CD4-positive, alpha-beta memory T cell (primary cell): ENCODE data around the gene ARSB. TPM values are rescaled to one million over a fixed set of nuclear protein-coding genes. Genes with fewer than 3 reads are reported as not detected.
"Not testable (repeated sequence)": the region's sequence is repeated elsewhere in the genome, so short reads cannot be mapped to it uniquely, and the experiment has no call there.

Source experiments
- CTCF ChIA-PET: fragments of 350-600 bp; sonication (Branson Sonifier 250); formaldehyde crosslinking; loops from one replicate; lab custom pipeline; 2021; ENCODE audit warnings: inconsistent platforms; ENCODE audit not compliant: partially characterized antibody; lab: Charles Lee
- POLR2A ChIA-PET: fragments of 350-600 bp; sonication (Branson Sonifier 250); formaldehyde crosslinking; loops from one replicate; lab custom pipeline; 2021; ENCODE audit not compliant: partially characterized antibody; lab: Charles Lee
- DNase-seq, 5 donors: peaks; one replicate each; pipeline versions ENCODE4 v3.0.0 to v3.0.0-alpha.2; 2020 to 2022; ENCODE audit warnings: mixed read lengths in 1 of 5
- H3K27ac ChIP-seq: one replicate; pipeline ENCODE4 v1.7.0; 2013; ENCODE audit warnings: low read depth, low read length
- H3K27me3 ChIP-seq: 2 replicates; pipeline ENCODE4 v1.7.0; 2013; ENCODE audit warnings: mild to moderate bottlenecking, low read length, moderate library complexity; ENCODE audit not compliant: insufficient read depth
- H3K36me3 ChIP-seq: 2 replicates; pipeline ENCODE4 v1.7.0; 2013; ENCODE audit warnings: mild to moderate bottlenecking, low read length, moderate library complexity; ENCODE audit not compliant: insufficient read depth
- H3K4me1 ChIP-seq: 2 replicates; pipeline ENCODE4 v1.7.0; 2013; ENCODE audit warnings: mild to moderate bottlenecking, low read length, moderate library complexity; ENCODE audit not compliant: insufficient read depth
- H3K4me3 ChIP-seq, 2 donors: one replicate each; pipeline ENCODE4 v1.7.0; 2013; ENCODE audit warnings: low read length in 2 of 2, mild to moderate bottlenecking in 1 of 2
- H3K9me3 ChIP-seq, 2 donors: one replicate each; pipeline ENCODE4 v1.7.0; 2013; ENCODE audit warnings: low read length in 2 of 2, control low read depth in 1 of 2; ENCODE audit not compliant: control insufficient read depth in 1 of 2
- H3K27ac Mint-ChIP-seq, 7 donors: one replicate each; pipeline ENCODE4 v1.8.0; 2020 to 2021; ENCODE audit warnings: mixed read lengths in 7 of 7, mild to moderate bottlenecking in 6 of 7, inconsistent platforms in 3 of 7, moderate library complexity in 3 of 7
- H3K27me3 Mint-ChIP-seq, 2 donors: one replicate each; pipeline ENCODE4 v1.8.0; 2020 to 2021; ENCODE audit warnings: mixed read lengths in 2 of 2
- H3K36me3 Mint-ChIP-seq, 2 donors: one replicate each; pipeline ENCODE4 v1.8.0; 2020 to 2021; ENCODE audit warnings: mixed read lengths in 2 of 2, inconsistent platforms in 1 of 2, mild to moderate bottlenecking in 1 of 2
- H3K4me1 Mint-ChIP-seq, 4 donors: one replicate each; pipeline ENCODE4 v1.8.0; 2020 to 2021; ENCODE audit warnings: mixed read lengths in 4 of 4, mild to moderate bottlenecking in 1 of 4
- H3K4me3 Mint-ChIP-seq, 8 donors: one replicate each; pipeline ENCODE4 v1.8.0; 2020 to 2021; ENCODE audit warnings: mixed read lengths in 8 of 8, mild to moderate bottlenecking in 7 of 8, moderate library complexity in 6 of 8, inconsistent platforms in 3 of 8
- H3K9me3 Mint-ChIP-seq, 8 donors: one replicate each; pipeline ENCODE4 v1.8.0; 2020 to 2021; ENCODE audit warnings: mixed read lengths in 8 of 8, mild to moderate bottlenecking in 5 of 8, inconsistent platforms in 3 of 8, moderate library complexity in 1 of 8
- intact Hi-C: fragments of 100-400 bp; cut with micrococcal nuclease; formaldehyde crosslinking; loops from one replicate; pipeline ENCODE4 v1.15.1; 2023
- polyA plus RNA-seq, 2 donors: library from polyadenylated mRNA; unstranded; fragments of 300-500 nt; fragmentation: Illumina TruSeq; gene quantifications; one replicate each; pipeline ENCODE4 v1.2.3, GENCODE V29; 2021
- total RNA-seq, 2 experiments: library from RNA; stranded (reverse); gene quantifications; one replicate each; pipeline ENCODE4 v1.2.3, GENCODE V29; 2021

The ARSB gene
- total and polyA plus RNA-seq, 4 experiments from 2014 or later, result 4.2 to 5.8 (median 4.9) TPM

DNA sequence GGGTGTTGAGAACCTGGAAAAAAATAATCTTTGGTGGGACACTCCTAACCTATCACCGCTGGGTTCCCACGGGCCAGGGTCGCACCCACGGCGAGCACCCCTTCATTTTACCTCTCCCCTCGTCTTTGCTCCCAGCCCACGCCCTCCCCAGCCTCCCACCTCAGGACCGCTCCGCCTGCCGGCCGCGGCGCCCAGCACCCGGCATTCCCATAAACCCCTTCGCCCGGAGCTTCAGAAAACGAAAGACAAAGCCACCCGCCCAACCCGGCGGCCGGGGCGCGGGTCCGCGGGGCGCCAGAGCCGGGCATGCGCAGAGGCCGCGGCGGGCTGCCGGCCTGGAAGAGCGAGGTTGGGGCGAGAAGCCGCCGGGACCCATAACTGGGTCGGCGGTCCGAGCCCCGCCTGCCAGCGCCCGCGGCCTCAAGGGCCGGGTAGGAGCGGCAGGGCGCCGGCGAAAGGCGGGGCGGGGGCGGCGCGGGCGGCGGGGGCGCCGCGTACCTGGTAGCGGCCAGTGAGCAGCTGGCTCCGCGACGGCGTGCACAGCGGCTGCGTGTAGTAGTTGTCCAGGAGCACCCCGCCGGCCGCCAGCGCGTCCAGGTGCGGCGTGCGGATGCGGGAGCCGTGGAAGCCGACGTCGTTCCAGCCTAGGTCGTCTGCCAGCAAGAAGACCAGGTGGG lies 533 bp downstream of the ARSB start:
- CTCF ChIA-PET, result interaction anchor here (0.5 to 4.1 kb wide), 7 partner anchors 11 to 530 kb away, joined by 3 to 25 read pairs (median 7); partner anchors contain the start of gene HOMER1
- H3K9me3 ChIP-seq, result no peaks in the 10 kb centered on the region
- H3K4me3 Mint-ChIP-seq, result peak overlapping the region; percentile 90 to 94 (median 92)
- H3K27ac Mint-ChIP-seq, result peak overlapping the region; percentile 87 to 95 (median 93)
- peak overlapping the region; percentile 34 to 70 for H3K4me3 ChIP-seq
- H3K9me3 Mint-ChIP-seq, result no peaks in the 10 kb centered on the region
- H3K27me3 Mint-ChIP-seq, result no peaks in the 10 kb centered on the region
- peaks cover 17% of the 10 kb centered on the region for H3K4me1 ChIP-seq
- peak overlapping the region; percentile 60 for H3K27ac ChIP-seq
- intact Hi-C loops, result loop anchor here (2.0 to 10.0 kb wide), 5 partner anchors 36 to 1892 kb away; partner anchors contain the start of genes AP3B1, HOMER1 and JMY
- no peaks in the 10 kb centered on the region for H3K27me3 ChIP-seq
- peak; percentile 76 to 85 (median 80) for DNase-seq
- no peaks in the 10 kb centered on the region for H3K36me3 ChIP-seq
- peaks cover 18 to 31% (median 23%) of the 10 kb centered on the region in 4 donors for H3K4me1 Mint-ChIP-seq
- H3K36me3 Mint-ChIP-seq, result peaks cover 0 to 10% of the 10 kb centered on the region in 2 donors
- POLR2A ChIA-PET, result interaction anchor here (1.0 to 2.9 kb wide), 14 partner anchors 9 to 1423 kb away, joined by 3 to 16 read pairs (median 5); partner anchors contain the start of genes AP3B1, JMY, MTX3 and SCAMP1

DNA sequence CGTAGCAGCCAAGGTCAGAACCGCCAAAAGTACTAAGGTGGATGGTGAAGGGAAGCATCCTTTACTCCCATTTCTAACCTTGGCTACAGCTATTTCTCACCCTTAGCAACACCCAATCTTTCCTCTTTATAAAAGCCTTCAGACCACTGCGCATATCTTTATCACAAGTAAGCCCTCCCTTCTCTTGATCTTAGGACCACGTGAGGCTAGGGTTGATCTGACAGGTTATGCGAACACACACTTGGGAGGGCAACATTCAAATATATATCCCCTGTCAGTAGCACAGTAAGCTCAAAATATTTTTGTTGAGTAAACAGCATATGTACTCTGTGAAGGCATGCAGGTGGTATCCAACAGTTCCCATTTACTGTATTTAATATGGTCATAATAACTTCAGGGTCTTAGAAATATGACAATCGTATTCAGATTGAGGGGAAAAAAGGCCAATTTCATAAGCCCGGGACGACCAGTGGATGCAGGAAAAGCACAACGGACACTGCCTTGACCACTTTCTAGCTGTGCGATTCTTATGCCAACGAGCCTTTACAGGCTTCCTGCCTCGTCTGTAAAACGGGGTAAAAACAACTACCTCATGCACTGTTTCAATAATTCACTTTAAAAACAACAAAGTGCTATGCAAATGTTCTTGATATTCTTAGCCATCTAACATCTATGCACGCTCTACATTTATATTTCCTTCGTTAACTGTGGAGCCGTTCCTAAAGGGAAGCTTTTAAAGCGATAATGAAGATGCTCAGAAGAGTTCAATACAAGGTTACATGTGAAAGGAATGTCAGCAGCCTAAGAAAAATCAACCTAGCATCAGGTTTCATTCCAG lies 1.3 kb downstream of the ARSB start:
- Histone ChIP-seq H3K9me3 (no peaks in the 10 kb centered on the region), H3K36me3 (no peaks in the 10 kb centered on the region), H3K4me3 (peak overlapping the region; percentile 34 to 70), H3K27me3 (no peaks in the 10 kb centered on the region), H3K27ac (peak overlapping the region; percentile 60), H3K4me1 (peaks cover 17% of the 10 kb centered on the region)
- CTCF ChIA-PET, result interaction anchor here (2.3 to 4.1 kb wide), 4 partner anchors 10 to 149 kb away, joined by 7 to 25 read pairs (median 12); no protein-coding TSS in a partner anchor
- Mint-ChIP-seq H3K27me3 (no peaks in the 10 kb centered on the region), H3K4me3 (peak overlapping the region; percentile 90 to 94 (median 92)), H3K27ac (peak overlapping the region; percentile 87 to 95 (median 93)), H3K36me3 (peaks cover 0 to 10% of the 10 kb centered on the region in 2 donors), H3K9me3 (no peaks in the 10 kb centered on the region), H3K4me1 (peaks cover 20 to 31% (median 25%) of the 10 kb centered on the region in 4 donors)
- DNase-seq, result no peak
- POLR2A ChIA-PET, result interaction anchor here (1.0 to 2.9 kb wide), 11 partner anchors 9 to 1424 kb away, joined by 3 to 16 read pairs (median 5); partner anchors contain the start of genes AP3B1, JMY, MTX3 and SCAMP1
- intact Hi-C loops, result loop anchor here (2.0 to 10.0 kb wide), 3 partner anchors 37 to 689 kb away; partner anchors contain the start of genes AP3B1 and JMY

- intact Hi-C loops, result loop anchor here (10.0 kb wide), 1 partner anchor 688 kb away; the partner anchor contains the start of gene AP3B1
- not testable (repeated sequence) for H3K27me3 ChIP-seq, H3K9me3 ChIP-seq, H3K4me3 ChIP-seq, H3K27me3 Mint-ChIP-seq, H3K9me3 Mint-ChIP-seq, H3K36me3 Mint-ChIP-seq, H3K27ac ChIP-seq, DNase-seq, H3K36me3 ChIP-seq
- peaks cover 20 to 31% (median 25%) of the 10 kb centered on the region in 4 donors for H3K4me1 Mint-ChIP-seq
- ChIA-PET CTCF (interaction anchor here (2.3 to 4.1 kb wide), 4 partner anchors 9 to 149 kb away, joined by 7 to 25 read pairs (median 12); no protein-coding TSS in a partner anchor), POLR2A (interaction anchor here (1.4 to 2.9 kb wide), 3 partner anchors 17 to 688 kb away, joined by 3 to 16 read pairs (median 6); partner anchors contain the start of genes AP3B1 and JMY)
- H3K4me1 ChIP-seq, result peaks cover 17% of the 10 kb centered on the region
- H3K4me3 Mint-ChIP-seq, result peak overlapping the region in 5 of 8 donors; percentile 0 to 94 (median 91)
- peak overlapping the region in 6 of 7 donors; percentile 87 to 95 (median 94) for H3K27ac Mint-ChIP-seq
Observed at GRCh38 chr5:78983194-78983593, 1.9 kb downstream of the ARSB start.

DNA sequence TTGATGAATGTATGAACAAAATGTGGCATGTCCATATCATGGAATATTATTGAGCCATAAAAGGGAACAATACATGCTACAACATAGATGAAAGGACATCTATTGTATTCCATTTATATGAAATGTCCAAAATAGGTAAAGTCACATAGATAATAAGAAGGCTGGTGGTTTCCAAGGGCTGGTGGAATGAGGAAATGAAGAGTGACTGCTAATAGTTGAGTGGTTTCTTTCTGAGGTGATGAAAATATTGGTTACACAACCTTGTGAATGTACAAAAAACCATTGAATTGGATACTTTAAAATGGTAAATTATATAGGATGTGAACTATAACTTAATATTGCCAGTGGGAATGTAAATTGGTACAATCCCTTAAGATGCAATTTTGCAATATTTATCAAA lies 5.2 kb downstream of the ARSB start:
- H3K36me3 Mint-ChIP-seq, result peaks cover 0 to 5% of the 10 kb centered on the region in 2 donors
- no peak for DNase-seq
- no peaks in the 10 kb centered on the region for H3K27me3 Mint-ChIP-seq
- H3K27me3 ChIP-seq, result no peaks in the 10 kb centered on the region
- intact Hi-C loops, result loop anchor here (10.0 kb wide), 1 partner anchor 685 kb away; the partner anchor contains the start of gene AP3B1
- ChIA-PET POLR2A (no interaction called here), CTCF (interaction anchor here (2.0 kb wide), 1 partner anchor 153 kb away, joined by 9 read pairs; no protein-coding TSS in a partner anchor)
- no peak overlapping the region for H3K4me3 Mint-ChIP-seq
- peaks cover 7% of the 10 kb centered on the region for H3K4me1 ChIP-seq
- no peak overlapping the region for H3K27ac Mint-ChIP-seq
- no peaks in the 10 kb centered on the region for H3K36me3 ChIP-seq
- H3K9me3 ChIP-seq, result no peaks in the 10 kb centered on the region
- no peak overlapping the region for H3K27ac ChIP-seq
- no peaks in the 10 kb centered on the region for H3K9me3 Mint-ChIP-seq
- no peak overlapping the region for H3K4me3 ChIP-seq
- peaks cover 14 to 18% (median 16%) of the 10 kb centered on the region in 4 donors for H3K4me1 Mint-ChIP-seq

GRCh38 chr5:78979117-78979742 lies 5.9 kb downstream of the ARSB start:
- Histone ChIP-seq H3K4me1 (peaks cover 7% of the 10 kb centered on the region), H3K36me3 (no peaks in the 10 kb centered on the region), H3K27me3 (no peaks in the 10 kb centered on the region), H3K9me3 (no peaks in the 10 kb centered on the region), H3K4me3 (no peak overlapping the region), H3K27ac (no peak overlapping the region)
- ChIA-PET CTCF (no interaction called here), POLR2A (no interaction called here)
- no peaks in the 10 kb centered on the region for H3K9me3 Mint-ChIP-seq
- intact Hi-C loops, result no loop called here
- H3K4me3 Mint-ChIP-seq, result no peak overlapping the region
- peaks cover 0 to 2% of the 10 kb centered on the region in 2 donors for H3K36me3 Mint-ChIP-seq
- peaks cover 14 to 16% (median 16%) of the 10 kb centered on the region in 4 donors for H3K4me1 Mint-ChIP-seq
- H3K27me3 Mint-ChIP-seq, result no peaks in the 10 kb centered on the region
- no peak overlapping the region for H3K27ac Mint-ChIP-seq
- no peak for DNase-seq

DNA sequence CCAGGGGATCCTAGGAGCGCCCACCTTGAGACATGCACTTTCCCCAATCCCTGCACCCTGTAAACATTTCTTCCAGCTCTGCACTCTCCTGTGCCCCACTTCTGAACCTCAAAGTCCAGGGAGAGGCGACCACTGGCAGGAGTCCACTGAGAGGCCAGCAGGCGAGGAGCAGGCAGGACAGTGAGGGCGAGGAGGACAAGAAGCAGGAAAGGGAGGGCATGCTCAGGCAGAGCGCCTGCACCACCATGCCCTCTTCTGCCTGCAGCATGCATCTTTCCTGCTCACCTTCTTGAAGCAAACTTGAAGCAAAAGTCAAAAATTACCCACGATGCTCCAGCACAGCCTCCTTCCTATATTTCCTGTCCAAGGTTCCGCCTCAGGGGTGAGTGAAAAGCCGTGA lies 10.1 kb downstream of the ARSB start:
- Histone ChIP-seq H3K4me1 (no peaks in the 10 kb centered on the region), H3K9me3 (no peaks in the 10 kb centered on the region), H3K27ac (no peak overlapping the region), H3K4me3 (no peak overlapping the region), H3K36me3 (no peaks in the 10 kb centered on the region), H3K27me3 (no peaks in the 10 kb centered on the region)
- intact Hi-C loops, result no loop called here
- DNase-seq, result no peak
- CTCF ChIA-PET, result interaction anchor here (2.1 kb wide), 1 partner anchor 9 kb away, joined by 7 read pairs; no protein-coding TSS in a partner anchor
- POLR2A ChIA-PET, result interaction anchor here (1.7 kb wide), 1 partner anchor 10 kb away, joined by 6 read pairs; the partner anchor contains the start of gene ARSB
- no peaks in the 10 kb centered on the region for H3K9me3 Mint-ChIP-seq
- no peaks in the 10 kb centered on the region for H3K27me3 Mint-ChIP-seq
- H3K36me3 Mint-ChIP-seq, result no peaks in the 10 kb centered on the region
- H3K4me3 Mint-ChIP-seq, result no peak overlapping the region
- H3K27ac Mint-ChIP-seq, result no peak overlapping the region
- H3K4me1 Mint-ChIP-seq, result peaks cover 0 to 5% (median 2%) of the 10 kb centered on the region in 4 donors
